NCI-H146 (cell line): Measurements from ENCODE around the gene ZDHHC20.
A peak's percentile ranks its signal among the peaks of the same experiment; 100 is the strongest.

Source experiments
- DNase-seq: peaks from one replicate; lab custom pipeline; 2025; lab: John Stamatoyannopoulos, UW

Gene ZDHHC20, protein sequence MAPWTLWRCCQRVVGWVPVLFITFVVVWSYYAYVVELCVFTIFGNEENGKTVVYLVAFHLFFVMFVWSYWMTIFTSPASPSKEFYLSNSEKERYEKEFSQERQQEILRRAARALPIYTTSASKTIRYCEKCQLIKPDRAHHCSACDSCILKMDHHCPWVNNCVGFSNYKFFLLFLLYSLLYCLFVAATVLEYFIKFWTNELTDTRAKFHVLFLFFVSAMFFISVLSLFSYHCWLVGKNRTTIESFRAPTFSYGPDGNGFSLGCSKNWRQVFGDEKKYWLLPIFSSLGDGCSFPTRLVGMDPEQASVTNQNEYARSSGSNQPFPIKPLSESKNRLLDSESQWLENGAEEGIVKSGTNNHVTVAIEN

DNA sequence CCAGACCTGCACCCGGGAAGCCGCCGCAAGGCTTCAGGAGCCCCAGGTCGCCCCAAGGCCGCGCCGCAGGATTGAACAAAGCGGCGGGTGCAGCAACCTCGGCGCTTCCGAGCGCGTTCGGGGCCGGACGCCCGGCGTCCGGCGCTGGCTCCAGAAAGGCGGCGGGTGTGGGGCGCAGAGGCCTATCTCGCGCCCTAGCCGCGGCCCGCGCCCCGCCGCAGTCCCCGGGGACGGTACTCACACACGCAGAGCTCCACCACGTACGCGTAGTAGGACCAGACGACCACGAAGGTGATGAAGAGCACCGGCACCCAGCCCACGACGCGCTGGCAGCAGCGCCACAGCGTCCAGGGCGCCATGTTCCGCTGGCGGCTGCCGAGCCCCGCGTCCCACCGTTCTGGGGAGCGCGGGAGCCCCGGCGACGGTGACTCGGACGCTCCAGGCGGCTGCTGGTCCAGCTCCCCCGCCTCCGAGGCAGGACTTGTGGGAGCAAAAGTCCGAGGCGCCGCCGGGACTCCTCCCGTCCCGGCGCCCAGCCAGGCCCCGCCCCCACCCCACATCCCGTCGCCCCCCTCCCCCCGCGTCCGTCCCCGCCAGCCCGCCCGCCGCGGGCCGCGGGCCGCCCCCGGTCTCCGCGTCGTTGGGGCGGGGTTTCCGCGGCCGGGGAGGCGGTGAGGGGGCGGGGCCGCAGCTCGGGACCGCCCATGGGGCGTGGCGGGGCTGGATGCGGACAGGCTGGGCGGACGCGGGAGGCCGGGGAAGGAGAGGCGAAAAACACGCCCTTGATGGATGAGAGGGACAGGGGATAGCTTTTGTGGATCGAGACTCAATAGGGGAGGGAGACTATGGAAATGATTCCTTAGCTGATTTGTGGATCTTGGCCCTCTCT, at the start of gene ZDHHC20:
Gene ZDHHC20 (minus strand): TSS at position 491 of the 889 bp plus-strand sequence. CDS start 132 bp downstream, at position 359.
- peak; percentile 74 for DNase-seq

DNA sequence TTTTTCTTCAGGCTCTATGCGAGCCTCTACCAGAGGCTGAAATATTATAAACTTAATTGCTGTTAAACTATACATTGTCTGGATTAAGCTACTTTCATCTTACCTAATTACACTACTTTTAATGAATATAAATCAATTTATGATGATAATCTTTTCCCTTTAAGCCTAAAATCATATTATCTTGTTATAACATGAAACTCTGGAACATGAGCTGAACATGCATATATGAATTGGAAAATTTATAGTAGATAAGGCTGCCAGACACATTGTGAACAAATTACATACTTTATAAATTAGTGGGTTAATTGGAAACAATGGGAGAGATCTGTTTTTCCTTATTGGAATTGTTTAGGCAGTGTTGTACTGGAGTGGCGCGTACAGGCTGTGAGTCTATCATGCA, 45.3 kb upstream of the ZDHHC20 start:
- no peak for DNase-seq

DNA sequence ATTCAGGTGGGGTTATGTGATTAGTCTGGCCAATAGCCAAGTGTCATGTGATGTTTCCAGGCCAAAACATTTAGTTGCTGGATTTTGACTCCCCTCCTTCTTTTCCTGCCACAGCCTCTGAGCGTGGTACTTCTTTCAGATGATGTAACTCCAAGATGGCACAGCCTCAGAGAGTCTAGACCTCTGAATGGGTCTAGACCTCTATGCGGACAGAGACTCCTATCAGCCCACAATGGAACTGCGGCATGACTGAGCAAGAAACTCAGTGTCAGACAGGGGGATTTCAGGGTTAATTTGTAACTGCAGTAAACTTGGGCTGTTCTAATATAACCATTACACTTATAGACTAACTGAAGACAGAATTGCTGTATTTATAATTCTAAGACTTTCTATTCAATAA, 42.6 kb upstream of the ZDHHC20 start:
- DNase-seq: no peak

DNA sequence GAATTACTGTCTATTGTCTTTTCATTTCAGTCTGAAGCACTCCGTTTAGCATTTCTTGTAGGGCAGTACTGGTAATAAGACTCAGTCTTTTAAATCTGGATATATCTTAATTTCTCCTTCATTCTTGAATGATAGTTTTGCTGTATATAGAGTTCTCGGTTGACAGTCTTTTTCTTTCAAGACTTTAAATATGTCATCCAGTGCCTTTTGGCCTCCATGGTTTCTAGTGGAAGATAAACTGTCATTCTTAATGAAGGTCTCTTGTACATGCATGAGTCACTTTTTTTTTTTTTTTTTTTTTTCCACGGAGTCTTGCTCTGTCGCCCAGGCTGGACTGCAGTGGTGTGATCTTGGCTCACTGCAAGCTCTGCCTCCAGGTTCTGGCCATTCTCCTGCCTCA, 27.2 kb upstream of the ZDHHC20 start:
- no peak for DNase-seq

DNA sequence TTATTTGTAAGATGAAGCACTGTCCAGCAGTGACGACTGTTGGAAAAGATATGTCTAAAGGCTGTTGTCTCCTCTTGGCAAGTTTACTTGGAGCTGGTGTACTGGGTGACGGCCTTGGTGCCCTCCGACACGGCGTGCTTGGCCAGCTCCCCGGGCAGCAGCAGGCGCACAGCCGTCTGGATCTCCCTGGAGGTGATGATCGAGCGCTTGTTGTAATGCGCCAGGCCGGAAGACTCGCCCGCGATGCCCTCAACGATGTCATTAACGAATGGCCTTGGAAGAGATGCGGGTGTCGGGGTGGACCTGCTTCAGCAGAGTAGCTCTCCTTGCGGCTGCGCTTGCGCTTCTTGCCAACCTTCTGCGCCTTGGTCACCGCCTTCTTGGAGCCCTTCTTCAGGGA, 24.6 kb upstream of the ZDHHC20 start:
- DNase-seq: no peak

DNA sequence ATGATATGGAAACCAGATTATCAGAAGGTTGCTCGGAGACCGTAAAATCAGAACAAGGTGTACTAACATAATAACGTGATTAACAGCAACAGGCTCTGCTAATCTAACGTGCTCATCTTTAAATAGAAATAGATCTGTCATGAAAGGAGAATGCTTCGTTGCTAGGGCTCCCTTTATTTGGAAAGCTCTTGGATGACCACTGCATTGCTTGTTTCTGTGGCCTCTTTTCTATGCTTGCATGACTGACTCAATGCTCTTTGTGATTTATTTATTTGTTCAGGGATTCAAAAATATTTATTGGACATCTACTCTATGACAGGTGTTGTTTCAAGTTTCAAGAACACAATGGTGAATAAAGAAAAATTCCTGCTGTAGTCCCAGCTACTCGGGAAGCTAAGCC, 22.3 kb upstream of the ZDHHC20 start:
- DNase-seq: peak; percentile 4

DNA sequence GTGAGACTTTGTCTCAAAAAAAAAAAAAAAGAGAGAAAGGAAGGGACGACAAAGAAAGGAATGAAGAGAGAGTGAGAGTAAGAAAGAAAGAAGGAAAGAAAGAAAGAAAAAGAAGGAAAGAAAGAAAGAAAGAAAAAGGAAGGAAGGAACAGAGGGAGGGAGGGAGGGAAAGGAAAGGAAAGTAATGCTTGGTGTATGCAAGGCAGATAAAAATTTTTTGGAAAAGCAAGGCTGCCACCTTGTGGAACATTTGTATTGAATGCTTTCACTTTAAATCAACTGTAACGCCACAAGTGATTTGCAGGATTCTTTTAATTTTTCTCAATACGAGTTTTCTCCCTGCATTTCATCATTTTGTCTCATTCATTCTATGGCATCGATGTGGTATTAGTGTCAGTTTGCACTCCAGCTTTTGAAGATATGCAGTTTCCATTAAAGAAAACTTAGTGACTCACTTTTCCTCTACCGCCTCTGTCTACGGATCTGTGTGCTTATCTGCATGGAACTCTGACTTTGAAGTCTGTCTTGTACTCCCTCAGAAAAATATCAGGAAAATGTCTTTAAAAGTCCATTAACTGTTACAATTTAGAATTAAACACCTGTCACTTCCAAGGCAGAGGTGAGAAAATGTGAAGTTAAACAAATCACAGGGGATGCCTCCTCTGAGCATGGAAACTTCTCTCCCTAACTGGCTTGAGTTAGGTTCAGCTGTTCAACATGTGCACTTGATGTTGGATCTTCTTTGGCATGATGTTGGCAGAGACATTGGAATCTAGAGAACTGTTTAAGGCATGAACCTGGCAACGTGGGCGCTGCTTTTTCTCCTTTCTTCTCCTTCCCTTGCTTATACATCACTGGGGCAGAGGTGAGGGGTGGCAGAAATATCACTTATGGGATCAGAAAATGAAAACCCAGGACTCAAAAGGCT, 20.0 kb upstream of the ZDHHC20 start:
- DNase-seq: peak; percentile 51

DNA sequence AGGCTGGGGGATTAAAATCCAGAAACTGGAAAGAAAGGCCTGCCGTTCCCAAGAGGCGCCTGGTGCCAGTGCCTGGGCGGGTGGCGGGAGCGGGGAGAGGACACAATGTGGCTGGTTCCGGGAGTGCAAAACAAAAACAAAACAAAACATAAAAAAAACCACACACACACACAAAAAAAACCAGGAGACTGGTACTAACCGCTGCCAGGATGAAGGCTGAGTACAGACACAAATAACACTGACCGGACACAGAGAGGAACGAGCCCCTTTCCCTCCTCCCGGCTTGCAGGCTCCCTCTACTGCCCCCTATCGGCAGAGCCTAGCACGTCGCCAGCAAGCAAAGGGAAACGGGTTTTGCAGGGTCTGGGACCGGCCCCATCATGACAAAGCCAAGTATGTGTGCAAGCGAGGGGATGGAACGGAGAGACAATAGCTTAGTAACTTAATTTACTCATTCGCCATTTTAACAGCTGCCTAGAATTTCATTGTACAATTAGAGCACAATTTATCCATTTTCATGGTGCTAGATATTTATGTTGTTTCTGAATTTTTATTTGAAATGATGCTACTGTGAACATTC, 17.9 kb upstream of the ZDHHC20 start:
- peak; percentile 69 for DNase-seq

DNA sequence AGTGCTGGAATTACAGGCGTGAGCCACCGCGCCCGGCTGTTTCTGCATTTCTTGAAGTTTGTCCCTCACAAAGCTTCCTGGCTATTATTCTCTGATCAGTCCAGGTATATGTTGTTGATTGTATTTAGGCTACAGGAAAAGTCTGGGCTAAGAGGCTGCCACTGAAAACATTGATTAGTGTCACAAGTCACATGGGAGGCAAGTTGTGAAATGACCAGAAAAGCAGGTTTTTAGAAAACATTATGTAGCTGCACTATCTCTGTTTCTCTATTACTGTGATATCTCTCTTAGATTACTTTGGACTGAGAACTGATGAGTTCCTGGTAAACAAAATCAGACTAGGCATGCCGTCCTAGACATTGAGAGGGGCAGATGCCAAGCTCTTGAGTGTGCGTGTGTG, 16.0 kb upstream of the ZDHHC20 start:
- DNase-seq: no peak

DNA sequence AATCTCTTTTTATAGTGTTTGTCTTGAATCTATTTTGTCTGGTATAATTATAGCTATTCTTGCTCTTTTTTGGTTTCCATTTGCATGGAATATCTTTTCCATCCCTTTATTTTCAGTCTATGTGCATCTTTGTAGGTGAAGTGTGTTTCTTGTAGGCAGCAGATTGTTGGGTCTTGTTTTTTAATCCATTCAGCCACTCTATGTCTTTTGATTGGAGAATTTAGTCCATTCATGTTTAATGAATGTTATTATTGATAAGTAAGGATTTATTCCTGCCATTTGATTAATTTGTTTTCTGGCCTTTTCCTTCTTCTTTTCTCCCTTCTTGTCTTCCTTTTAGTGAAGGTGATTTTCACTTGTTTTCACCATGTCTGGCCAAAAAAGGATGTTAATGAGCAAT, 11.7 kb upstream of the ZDHHC20 start:
- no peak for DNase-seq

DNA sequence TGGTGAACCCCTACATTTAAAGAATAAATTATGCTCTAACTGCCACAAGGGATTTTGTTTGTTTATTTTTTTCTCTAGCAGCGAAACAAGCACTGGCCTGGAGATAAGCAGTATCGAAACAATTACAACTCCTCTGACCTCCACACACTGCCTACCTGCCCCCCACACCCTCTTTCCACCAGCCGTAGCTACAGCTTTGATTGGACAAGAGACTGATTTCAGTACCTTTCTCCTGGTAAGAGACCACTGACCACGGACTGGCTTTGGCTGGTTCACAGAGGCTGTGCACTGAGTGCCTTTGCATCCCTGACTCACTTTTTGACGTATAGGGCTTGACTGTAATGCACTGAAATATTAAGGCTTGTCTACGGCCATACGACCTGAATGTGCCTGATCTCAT, 7.4 kb upstream of the ZDHHC20 start:
- no peak for DNase-seq

DNA sequence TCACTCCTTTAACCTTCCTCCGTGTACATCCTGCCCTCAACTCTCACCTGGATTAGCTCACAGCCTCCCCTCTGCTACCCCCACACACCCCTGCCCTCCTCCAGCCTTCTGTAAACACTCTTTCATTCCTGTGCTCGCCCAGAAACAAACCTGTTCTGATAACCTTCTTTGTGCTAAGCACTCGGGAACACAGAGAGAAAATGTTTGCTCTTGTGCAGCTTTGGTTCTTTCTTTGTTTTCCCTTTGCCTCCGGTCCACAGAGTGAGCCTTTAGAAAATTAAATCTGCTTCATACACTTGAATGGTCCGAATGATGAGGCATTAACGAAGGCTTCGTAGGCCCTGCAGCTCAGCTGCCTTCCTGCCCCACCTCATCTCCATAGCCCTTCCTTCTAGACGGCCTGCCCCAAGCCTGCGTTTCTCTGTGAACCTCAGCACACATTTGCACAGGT, 6.6 kb upstream of the ZDHHC20 start:
- peak; percentile 49 for DNase-seq

DNA sequence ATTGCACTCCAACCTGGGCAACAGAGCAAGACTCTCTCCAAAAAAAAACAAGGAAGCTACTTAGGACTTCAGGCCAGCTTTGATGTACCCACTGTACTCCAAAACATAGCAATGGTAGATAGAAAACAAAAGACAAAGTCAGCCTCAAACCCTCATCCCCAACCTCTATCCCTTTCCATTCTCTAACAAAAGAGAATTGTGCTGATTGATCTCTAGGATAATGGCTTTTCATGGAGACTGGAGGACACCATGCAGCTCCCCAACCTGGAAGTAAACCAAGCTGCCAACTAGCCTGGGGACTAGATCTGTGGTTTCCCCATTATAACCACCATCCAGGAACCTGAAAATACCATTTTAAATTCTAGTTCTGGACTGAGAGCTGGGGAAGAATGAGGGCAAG, 4.3 kb upstream of the ZDHHC20 start:
- no peak for DNase-seq

DNA sequence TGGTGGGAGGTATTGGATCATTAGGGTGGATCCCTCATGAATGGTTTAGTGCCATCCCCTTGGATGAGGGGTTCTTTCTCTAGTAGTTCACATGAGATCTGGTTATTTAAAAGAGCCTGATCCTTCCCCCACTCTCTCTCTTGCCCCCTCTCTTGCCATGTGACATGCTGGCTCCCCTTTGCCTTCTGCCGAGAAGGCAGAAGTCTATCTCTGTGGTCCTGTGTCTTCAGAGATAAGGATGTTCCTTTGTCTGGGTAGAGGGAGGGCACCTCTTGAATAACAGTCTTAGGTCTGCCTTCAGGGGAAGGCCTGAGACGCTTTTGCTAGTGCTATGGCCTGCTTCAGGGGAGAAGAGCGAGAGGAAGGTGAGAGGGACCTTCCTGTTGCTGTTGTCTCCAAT, 2.0 kb upstream of the ZDHHC20 start:
- DNase-seq: no peak

DNA sequence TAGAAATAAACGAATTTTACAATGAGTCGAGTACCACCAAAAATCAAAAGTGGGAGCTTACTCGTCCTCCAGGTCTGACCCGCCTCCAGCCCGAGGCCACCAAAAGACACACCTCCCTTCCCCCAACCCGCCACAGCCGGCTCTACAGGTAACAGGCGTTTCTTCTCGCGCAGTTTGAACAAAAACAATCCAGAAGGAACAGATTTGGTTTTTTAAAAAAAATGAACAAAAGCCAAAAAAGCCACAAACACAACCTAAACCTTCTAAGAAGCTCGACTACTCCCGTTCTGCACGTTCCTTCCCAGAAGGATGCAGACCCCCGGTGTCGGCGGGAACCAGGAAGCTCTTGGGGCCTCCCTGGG, 671 bp downstream of the ZDHHC20 start:
- DNase-seq: peak; percentile 50

DNA sequence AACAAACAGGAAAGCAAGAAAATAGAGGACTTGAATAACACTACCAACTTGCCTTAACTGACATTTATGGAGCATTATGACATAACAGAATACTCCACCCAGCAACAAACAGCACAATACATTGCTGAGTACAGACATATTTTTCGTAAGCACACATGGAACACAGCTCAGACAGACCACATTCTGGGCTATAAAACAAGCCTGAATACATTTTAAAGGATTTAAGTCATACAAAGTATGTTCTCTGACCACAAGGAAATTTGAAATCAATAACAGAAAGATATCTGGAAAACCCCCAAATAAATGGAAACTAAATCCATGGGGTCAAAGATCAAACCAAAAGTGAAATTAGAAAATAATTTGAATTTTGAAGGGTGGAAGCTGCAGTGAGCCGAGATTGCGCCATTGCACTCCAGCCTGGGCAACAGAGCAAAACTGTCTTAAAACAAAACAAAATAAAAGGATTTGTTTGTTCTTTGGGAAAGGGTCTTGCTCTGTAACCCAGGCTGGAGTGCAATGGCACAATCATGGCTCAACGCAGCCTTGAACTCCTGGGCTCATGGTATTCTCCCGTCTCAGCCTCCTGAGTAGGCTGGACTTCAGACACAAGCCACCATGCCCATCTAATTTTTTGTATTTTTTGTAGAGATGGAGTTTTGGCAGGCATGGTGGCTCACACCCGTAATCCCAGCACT, 5.6 kb downstream of the ZDHHC20 start:
- DNase-seq: no peak

DNA sequence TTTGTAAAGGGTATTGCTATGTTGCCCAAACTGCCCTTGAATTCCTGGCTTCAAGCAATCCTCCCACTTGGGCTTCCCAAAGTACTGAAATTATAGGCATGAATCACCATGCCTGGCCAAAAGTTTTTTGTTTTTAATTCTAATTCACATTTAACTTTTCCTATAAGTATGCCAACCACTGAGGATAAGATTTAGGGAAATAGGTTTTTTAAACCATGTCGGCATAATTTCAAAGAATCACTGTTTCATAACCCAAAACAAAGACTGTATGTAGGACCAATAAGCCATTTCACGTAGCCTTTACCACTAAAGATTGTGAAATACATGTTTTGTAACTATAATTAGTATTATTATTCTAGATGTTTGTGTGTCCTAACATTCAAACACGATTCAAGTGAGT, 8.2 kb downstream of the ZDHHC20 start:
- DNase-seq: no peak

DNA sequence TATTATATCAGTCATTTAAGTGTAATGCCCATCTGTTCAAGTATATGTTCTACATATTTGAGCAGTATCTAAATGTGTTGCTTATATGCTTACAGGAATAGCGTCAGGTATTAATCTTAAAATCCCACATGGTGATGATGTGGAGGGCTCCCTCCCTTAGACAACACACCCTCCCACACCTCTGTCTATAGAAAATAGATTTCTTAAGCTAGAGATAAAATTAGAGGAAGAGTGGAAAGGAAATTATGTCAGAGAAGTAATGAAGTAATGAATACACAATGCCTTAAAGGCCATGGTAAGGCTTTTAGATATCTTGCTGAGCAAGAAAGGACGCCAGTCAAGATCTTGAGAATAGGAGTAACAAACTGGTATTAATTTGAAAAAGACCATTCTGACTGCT, 12.4 kb downstream of the ZDHHC20 start:
- no peak for DNase-seq

DNA sequence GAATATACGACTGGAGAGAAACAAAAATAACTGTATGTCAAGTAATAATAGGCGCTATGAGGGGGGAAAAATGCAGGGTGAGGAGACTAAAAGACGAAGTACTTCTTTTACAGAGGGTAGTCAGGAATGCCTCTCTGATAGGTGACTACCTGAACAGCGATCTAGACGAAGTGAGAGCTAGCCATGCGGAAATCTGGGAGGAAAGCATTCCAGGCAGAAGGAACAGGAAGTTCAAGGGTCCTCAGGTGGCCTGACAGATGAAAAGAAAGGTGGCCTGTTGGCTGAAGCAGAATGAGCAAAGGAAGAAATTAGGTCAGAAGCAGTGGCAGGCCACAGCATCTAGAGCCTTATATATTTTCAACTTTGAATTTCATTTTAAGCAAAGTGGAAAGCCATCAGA, 13.3 kb downstream of the ZDHHC20 start:
- no peak for DNase-seq

DNA sequence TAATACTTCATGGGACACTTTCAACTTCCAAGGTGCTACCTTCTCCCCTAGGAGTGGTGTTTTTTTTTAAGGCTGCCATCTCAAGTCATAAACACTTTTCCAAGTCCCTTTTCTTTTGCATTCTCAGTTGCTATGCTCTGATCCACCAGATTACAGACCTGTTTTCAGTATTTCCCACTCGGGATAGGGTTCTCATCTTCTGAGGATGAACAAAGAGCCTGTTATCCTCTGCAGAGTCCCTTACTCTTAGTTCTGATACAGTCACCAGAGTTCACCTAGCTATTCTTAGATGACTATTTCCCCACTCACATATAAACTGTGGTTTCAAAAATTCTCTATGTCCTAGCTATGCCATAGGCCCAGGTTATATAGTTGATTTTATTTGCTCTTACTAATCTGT, 15.9 kb downstream of the ZDHHC20 start:
- DNase-seq: no peak

DNA sequence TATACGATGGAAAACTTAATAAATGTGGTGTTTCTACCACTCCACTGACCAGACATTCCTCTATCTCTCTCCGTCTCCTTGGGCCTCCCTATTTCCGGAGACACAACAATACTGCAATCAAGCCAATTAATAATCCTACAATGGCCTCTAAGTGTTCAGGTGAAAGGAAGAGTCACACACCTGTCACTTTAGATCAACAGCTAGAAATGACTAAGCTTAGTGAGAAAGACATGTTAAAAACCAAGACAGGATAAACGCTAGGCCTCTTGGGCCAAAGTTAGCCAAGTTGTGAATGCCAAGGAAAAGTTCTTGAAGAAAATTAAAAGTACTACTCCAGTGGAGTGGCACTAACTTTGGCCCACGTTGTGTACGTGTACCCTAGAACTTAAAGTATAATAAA, 22.5 kb downstream of the ZDHHC20 start:
- peak; percentile 2 for DNase-seq
